Mesothelial cell of epicardium (in vitro differentiated cells): ENCODE data around the gene CLMP. TPM values are rescaled to one million over a fixed set of nuclear protein-coding genes. Genes with fewer than 3 reads are reported as not detected.
"Not testable (repeated sequence)": the region's sequence is repeated elsewhere in the genome, so short reads cannot be mapped to it uniquely, and the experiment has no call there.

Source experiments
- DNase-seq, 2 experiments: peaks; one replicate each; pipeline ENCODE4 v3.0.0; 2021; ENCODE audit warnings: low spot score in 2 of 2; ENCODE audit not compliant: unreplicated experiment in 2 of 2
- H3K27ac Mint-ChIP-seq: 2 replicates; pipeline ENCODE4 v1.8.0; 2021; ENCODE audit warnings: mixed read lengths
- H3K27me3 Mint-ChIP-seq: 2 replicates; pipeline ENCODE4 v1.8.0; 2021; ENCODE audit warnings: low read depth, mixed read lengths
- H3K36me3 Mint-ChIP-seq: 2 replicates; pipeline ENCODE4 v1.8.0; 2021; ENCODE audit warnings: mixed read lengths
- H3K4me1 Mint-ChIP-seq: 2 replicates; pipeline ENCODE4 v1.8.0; 2021; ENCODE audit warnings: mixed read lengths
- H3K4me3 Mint-ChIP-seq: 2 replicates; pipeline ENCODE4 v1.8.0; 2021; ENCODE audit warnings: mild to moderate bottlenecking, moderate library complexity, mixed read lengths
- H3K9me3 Mint-ChIP-seq: 2 replicates; pipeline ENCODE4 v1.8.0; 2021; ENCODE audit warnings: mixed read lengths
- CTCF ChIP-seq: fragments of 200-600 bp; sonication (generic); IDR thresholded peaks from one replicate; pipeline ENCODE4 v1.5.0; 2021; ENCODE audit warnings: antibody characterized with exemption; ENCODE audit not compliant: unreplicated experiment
- total RNA-seq: library from RNA; stranded (reverse); gene quantifications from 3 replicates; pipeline ENCODE4 v1.2.1, GENCODE V29; 2021

CLMP gene
- total RNA-seq, 1 donor from 2014 or later = 18.0 TPM

GRCh38 chr11:123100379-123101085 lies 94.5 kb downstream of the CLMP start:
- Mint-ChIP-seq H3K4me1 (peaks cover 13% of the 10 kb centered on the region), H3K36me3 (no peaks in the 10 kb centered on the region), H3K27me3 (no peaks in the 10 kb centered on the region), H3K9me3 (no peaks in the 10 kb centered on the region), H3K27ac (peak overlapping the region; percentile 85), H3K4me3 (no peak overlapping the region)
- TF ChIP-seq CTCF = no peak
- no peak for DNase-seq

GRCh38 chr11:123098990-123099389 lies 96.1 kb downstream of the CLMP start:
- no peaks in the 10 kb centered on the region for H3K9me3 Mint-ChIP-seq
- peaks cover 13% of the 10 kb centered on the region for H3K4me1 Mint-ChIP-seq
- no peaks in the 10 kb centered on the region for H3K27me3 Mint-ChIP-seq

GRCh38 chr11:123093739-123094138 lies 101.3 kb downstream of the CLMP start:
- peaks cover 10% of the 10 kb centered on the region for H3K4me1 Mint-ChIP-seq
- no peaks in the 10 kb centered on the region for H3K9me3 Mint-ChIP-seq
- no peak overlapping the region for H3K4me3 Mint-ChIP-seq
- no peak for TF ChIP-seq CTCF
- no peaks in the 10 kb centered on the region for H3K36me3 Mint-ChIP-seq
- DNase-seq = no peak
- H3K27me3 Mint-ChIP-seq = no peaks in the 10 kb centered on the region
- no peak overlapping the region for H3K27ac Mint-ChIP-seq

More at GRCh38 chr11:123098990-123099389, 96.1 kb downstream of the CLMP start:
- Mint-ChIP-seq H3K36me3 (no peaks in the 10 kb centered on the region), H3K4me3 (no peak overlapping the region), H3K27ac (no peak overlapping the region)
- no peak for DNase-seq
- TF ChIP-seq CTCF = no peak

GRCh38 chr11:123091506-123091905 lies 103.5 kb downstream of the CLMP start:
- Mint-ChIP-seq H3K9me3 (no peaks in the 10 kb centered on the region), H3K4me3 (no peak overlapping the region), H3K27ac (peak overlapping the region; percentile 1), H3K27me3 (no peaks in the 10 kb centered on the region), H3K36me3 (no peaks in the 10 kb centered on the region), H3K4me1 (peaks cover 10% of the 10 kb centered on the region)
- TF ChIP-seq CTCF = no peak
- DNase-seq = no peak

- H3K27me3 Mint-ChIP-seq, H3K4me3 Mint-ChIP-seq, DNase-seq, H3K9me3 Mint-ChIP-seq, H3K27ac Mint-ChIP-seq, H3K36me3 Mint-ChIP-seq: not testable (repeated sequence)
- H3K4me1 Mint-ChIP-seq = peaks cover 10% of the 10 kb centered on the region
Measured at GRCh38 chr11:123090168-123090567, 104.9 kb downstream of the CLMP start.

GRCh38 chr11:123088896-123089295 lies 106.2 kb downstream of the CLMP start:
- not testable (repeated sequence) for H3K4me3 Mint-ChIP-seq, H3K36me3 Mint-ChIP-seq, H3K9me3 Mint-ChIP-seq, H3K27ac Mint-ChIP-seq, H3K27me3 Mint-ChIP-seq, DNase-seq
- H3K4me1 Mint-ChIP-seq = peaks cover 11% of the 10 kb centered on the region

GRCh38 chr11:123087657-123088056 lies 107.4 kb downstream of the CLMP start:
- not testable (repeated sequence) for H3K36me3 Mint-ChIP-seq, H3K9me3 Mint-ChIP-seq, H3K27me3 Mint-ChIP-seq, H3K27ac Mint-ChIP-seq, DNase-seq, H3K4me3 Mint-ChIP-seq
- peaks cover 20% of the 10 kb centered on the region for H3K4me1 Mint-ChIP-seq
